ENCODE results near the gene CST5.

- no peak for TF ChIP-seq CTCF (IDR thresholded peaks at IDR 0.05; ENCODE audit: low read length)
- no peak for TF ChIP-seq EZH2 (IDR thresholded peaks at IDR 0.05; ENCODE audit: borderline replicate concordance, low read length)
Observed at GRCh38 chr20:23870461-23870860, 9.1 kb downstream of the CST5 start.

Data from OCI-LY1 (cell line).